Measurements from ENCODE around the gene FAM120C.
A peak's percentile ranks its signal among the peaks of the same experiment; 100 is the strongest.

Gene FAM120C, protein sequence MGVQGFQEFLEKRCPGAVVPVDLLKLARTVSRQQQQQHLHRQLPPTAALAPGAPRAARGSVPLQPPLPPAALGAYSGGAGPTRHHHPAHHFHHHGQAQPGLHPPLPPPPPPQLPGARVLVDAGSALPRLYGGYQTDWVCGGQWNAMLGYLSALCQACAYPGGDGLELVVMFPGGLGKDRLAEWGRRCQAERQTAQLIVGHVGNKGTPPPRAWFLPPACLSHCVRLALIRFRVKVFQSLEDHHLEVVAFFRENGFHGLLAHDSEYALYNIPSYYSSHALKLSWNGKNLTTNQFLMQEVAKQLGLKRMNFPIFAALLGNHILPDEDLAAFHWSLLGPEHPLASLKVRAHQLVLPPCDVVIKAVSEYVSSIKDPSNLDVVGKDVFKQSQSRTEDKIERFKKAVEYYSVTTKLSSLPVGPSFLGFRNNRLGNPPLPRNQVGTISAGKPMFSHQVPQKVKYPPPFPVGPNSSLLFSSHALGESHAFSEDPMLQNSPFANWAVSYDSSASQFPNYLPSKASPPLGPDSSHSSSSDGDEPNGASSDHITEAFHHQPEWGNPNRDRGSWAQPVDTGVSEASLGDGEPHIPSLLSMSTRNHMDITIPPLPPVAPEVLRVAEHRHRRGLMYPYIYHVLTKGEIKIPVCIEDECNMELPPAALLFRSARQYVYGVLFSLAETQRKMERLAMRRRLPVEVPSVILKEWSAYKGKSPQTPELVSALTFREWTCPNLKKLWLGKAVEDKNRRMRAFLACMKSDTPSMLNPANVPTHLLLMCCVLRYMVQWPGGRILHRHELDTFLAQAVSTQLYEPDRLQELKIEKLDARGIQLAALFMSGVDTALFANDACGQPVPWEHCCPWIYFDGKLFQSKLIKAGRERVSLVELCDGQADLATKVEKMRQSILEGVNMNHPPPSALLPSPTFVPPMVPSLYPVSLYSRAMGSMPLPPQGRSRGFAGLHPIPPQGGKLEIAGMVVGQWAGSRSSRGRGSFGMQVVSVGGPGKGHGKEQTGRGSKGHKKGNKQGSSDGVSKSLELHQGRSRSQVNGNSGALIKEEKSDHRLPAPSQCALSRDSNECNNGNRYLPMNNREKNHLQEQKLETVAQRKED

DNA sequence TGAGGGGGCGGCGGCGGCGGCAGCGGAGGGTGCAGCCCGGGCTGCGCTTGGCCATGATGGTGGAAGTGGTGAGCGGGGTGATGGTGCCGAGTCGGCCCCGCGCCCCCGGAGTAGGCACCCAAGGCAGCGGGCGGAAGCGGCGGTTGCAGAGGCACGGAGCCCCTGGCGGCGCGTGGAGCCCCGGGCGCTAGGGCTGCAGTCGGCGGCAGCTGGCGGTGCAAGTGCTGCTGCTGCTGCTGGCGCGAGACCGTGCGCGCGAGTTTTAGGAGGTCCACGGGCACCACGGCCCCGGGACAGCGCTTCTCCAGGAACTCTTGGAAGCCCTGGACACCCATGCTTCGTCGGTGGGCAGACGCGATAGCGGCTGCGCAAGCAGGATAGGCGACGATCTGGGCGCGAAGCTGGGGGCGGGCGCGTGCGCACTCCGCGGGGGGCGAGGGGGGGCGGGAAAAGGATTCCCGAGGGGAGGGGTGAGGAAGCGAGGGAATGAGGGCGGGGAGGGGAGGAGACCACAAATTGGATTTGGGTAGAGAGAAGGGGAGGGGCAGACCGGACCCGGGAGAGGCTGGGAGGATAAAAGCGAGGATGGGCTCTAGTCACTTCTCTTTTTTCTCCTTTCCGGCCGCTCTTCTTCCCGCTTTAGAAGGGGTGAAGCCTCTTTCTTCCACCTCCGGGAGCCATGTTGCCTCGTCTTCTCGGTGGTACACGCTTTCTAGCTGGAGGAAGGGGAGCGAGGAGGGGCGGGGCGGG, at the start of gene FAM120C:
Gene FAM120C, minus strand, starts transcription at position 391 of the 750 bp plus-strand sequence. Its CDS starts 56 bp downstream, at position 335.
- DNase-seq: peak; percentile 66

DNA sequence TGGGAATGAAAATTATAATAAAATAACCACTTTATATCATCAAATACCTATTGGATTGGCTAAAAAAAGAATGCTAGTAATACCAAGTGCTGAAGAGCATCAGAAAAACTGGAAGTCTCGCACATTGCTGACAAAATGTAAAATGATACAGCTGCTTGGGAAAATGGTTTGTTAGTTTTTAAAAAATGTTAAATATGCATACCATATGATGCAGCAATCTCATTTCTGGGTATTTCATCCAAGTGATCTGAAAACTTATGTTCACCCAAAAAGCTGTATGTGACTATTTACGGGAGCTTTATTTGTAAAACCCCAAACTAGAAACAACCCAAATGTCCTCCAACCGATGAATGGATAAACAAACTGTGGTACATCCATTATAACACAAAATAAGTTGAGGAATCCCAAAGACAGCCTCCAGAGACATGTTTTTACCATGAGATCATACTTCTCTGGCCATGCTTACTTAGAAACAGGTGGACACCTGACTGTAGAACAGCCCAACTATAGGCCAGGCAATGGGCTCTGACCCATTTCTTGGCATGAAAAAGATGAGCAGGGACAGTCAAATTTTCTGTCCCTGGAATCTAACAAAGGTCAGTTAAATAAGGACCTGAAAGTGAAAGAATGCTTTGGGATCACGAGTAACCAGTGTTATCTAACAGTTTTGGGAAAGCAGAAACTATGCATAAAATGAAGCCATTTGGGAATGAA, 47.5 kb upstream of the FAM120C start:
- no peak for DNase-seq

DNA sequence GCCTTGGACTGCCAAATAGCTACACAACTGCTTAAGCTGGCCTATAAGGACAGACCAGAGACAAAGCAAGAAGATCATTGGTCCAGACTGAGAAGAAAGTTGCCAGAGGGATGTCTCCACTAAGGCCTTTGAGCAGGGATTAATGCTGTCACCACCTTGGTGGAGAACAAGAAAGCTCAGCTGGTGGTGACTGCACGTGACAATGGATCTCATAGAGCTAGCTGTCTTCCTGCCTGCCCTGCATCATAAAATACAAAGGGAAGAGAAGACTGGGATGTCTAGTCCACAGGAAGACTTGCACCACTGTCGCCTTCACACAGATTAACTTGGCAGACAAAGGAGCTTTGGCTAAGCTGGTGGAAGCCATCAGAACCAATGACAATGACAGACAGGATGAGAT, 40.5 kb upstream of the FAM120C start:
- no peak for DNase-seq

DNA sequence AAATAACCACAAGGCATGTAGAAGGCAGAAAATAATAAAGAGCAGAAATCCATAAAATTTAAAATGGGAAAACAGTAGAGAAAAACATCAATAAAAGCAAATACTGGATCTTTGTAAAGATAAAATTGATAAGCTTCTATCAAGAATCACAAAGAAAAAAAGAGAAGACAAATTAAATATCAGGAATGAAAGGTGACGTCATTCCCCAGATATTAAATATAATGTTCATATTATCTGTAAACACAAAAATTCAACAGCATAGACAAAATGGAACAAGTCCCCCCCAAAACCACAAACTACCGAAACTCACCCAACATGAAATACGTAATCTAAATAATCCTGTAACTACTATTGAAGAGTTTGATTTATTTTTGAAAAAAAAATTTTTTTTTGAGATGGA, 30.5 kb upstream of the FAM120C start:
- no peak for DNase-seq

DNA sequence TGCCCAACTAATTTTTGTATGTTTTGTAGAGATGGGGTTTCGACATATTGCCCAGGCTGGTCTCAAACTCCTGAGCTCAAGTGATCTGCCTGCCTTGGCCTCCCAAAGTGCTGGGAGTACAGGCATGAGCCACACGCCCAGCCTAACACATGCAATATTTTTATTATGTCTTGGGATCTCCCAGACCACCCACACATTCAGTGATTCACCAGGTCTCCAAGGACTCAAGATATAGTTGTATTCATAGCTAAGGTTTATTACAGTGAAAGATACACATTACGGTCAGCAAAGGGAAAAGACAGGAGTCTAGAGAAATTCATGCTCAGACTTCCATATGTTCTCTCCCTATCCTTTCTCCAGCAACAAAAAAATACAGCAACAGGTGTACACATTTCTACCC, 25.5 kb upstream of the FAM120C start:
- DNase-seq: no peak

DNA sequence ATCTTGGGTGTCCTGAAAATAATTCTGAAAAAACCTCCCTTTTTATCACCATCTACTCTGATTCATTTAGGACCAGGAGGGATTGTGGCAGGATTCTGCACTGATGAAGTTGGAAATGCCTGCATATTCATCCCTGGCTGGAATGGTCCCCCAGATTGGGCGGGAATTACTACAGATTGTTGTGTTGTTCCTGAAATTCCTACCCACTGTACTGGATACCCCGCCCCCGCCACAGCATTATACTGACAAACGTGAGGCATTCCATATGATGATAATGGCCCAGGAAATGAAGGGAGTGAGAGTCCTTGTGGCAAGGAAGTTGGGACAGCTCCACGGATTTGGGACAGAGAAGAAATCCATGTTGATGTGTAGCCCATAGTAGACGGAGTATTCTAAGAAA, 15.2 kb upstream of the FAM120C start:
- no peak for DNase-seq

DNA sequence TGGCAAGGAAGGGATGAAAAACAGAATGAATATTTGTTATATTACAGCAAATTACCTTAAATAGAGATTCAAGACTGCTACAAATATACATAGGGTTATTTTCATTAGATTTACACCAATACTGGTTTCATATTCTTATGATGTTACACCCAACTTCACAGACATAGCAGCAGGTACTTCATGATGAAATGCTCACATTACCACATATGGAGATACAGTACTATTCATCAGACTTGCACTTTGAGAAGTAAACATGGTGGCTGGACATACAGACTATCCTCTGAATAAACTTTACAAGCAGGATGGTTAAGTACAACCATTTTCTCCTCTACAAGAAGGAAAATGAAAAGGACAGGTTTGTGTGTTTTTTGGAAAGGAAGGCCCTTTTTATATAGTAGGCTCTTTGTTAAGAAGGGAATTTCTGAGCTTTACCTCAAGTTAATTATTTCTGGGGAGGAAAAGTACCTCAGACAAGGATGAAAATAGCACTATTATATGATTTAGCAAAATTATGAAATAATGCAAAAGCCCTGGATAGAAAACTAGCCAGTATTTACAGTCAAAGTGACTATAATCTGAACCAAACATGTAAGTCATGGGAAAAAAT, 12.0 kb upstream of the FAM120C start:
- no peak for DNase-seq

DNA sequence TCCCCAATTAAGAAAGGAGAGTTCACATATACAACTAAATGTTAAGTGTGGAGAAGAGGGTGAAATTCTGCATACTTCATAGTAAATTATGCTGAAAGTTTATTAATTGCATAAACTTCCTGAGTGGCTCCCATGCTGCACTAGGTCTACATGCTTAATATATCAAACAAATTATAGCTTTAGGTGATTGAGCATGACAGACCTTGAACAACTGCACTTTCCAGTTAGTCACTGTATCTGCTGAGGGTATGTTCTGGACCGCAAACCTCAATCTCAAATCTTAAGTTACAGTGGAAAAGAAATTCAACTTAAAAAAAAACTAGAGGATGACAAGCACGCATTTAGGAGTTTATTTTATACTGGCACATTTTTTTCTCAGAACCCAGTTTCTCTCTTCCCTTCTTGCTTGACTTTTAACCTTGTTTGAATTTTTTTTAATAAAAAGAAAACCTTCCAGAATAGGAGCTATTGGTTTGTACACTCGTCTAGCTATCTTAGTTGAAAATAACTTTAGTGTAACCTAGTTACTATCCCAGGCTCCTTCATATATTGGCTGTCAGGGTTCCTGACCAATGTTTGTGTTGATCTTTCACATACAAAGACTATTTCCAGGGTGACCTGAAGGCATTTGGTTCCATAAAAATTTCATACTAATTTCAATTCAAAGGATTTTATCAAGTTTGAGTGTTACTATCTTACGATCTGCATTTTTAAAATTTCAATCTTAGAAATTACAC, 10.2 kb upstream of the FAM120C start:
- DNase-seq: no peak

DNA sequence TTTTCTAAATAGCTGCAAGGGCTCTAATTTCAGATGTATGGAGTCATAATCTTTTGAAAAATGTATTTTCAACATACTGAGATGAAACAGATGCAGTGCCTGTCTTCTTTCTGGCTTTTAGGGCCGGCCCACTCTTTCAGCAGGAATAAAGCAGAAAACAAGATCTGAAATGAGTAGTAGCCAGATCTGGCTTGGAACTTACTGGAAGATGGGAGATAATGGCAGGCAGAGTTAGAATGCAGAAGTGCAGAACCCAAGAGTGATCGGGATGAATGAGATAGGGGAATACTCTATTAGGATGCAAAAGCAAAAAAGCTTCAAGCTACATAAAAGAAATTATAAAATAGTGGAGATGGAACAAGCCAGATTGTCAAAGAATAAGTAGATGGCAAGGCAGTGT, 1.4 kb upstream of the FAM120C start:
- no peak for DNase-seq

DNA sequence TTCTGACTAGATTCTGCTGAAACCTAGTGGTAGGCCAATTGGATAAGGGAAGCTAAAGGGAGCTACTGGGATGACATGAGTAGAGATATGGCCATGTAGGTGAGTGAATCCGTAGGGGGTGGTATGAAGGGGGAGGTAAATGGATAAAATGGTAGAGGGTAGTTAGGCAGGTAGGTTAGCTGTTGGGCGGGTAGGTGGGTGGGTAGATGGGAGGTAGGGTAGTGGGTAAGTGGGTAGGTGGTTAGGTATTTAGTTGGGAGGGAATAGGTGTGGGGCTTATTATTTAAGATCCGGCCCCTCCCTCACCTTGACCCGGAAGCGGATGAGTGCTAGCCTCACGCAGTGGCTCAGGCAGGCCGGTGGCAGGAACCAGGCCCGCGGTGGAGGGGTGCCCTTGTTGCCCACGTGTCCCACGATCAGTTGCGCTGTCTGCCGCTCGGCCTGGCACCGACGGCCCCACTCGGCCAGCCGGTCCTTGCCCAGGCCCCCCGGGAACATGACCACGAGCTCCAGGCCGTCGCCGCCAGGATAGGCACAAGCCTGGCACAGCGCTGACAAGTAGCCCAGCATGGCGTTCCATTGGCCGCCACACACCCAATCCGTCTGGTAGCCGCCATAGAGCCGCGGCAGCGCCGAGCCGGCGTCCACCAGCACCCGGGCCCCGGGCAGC, 725 bp downstream of the FAM120C start:
- peak; percentile 67 for DNase-seq

DNA sequence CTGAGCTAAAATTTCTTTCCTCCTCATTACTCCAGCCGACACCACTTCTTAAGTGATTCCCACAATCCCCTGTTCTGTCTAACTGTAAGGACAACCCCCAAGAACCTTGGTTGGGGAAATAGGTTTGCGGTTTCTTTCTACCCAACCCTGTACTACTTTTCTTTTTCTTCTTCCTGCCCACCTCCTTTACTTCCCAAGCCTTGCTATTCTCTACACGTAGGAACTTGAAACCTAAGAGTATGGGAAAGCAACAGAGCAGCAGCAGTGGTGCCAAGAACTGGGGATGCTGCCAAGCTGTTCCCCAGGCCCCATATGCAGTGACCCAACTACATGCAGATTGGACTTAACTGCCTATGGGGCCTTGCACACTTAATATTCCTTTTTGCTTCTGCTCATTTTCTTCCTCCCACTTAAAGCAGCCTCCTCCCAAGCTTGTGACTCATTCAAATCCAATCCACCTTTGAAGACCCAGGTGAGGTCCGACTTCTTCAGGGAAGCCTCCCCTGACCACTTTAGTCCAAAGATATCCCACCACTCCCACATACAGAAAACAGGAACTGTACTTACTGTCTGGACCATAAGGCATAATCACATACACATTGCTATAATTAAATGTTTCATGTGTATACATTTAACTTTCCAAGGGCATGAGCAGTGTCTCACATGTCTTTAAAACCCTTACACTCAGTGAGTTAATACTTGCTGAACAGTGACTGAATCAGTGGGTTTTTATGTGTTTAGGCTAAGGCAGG, 1.7 kb downstream of the FAM120C start:
- DNase-seq: no peak

DNA sequence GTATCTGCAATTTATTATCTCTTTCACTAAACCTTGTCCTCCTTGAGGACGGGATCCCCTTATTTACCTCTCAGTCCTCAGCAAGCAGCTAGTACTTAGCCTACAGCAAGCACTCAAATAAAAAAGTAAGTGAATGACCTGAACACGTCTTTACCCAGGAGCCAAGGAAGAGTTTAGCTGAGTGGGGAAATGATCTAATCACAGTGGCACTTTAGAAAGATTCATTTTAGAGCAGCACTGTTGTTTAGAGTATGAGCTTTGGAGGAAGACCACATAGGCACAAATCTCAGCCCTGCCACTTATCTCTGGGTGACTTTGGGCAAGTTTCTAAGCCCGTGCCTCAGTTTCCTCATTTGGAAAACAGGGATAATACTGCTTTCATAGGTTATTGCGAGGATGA, 2.7 kb downstream of the FAM120C start:
- DNase-seq: no peak

DNA sequence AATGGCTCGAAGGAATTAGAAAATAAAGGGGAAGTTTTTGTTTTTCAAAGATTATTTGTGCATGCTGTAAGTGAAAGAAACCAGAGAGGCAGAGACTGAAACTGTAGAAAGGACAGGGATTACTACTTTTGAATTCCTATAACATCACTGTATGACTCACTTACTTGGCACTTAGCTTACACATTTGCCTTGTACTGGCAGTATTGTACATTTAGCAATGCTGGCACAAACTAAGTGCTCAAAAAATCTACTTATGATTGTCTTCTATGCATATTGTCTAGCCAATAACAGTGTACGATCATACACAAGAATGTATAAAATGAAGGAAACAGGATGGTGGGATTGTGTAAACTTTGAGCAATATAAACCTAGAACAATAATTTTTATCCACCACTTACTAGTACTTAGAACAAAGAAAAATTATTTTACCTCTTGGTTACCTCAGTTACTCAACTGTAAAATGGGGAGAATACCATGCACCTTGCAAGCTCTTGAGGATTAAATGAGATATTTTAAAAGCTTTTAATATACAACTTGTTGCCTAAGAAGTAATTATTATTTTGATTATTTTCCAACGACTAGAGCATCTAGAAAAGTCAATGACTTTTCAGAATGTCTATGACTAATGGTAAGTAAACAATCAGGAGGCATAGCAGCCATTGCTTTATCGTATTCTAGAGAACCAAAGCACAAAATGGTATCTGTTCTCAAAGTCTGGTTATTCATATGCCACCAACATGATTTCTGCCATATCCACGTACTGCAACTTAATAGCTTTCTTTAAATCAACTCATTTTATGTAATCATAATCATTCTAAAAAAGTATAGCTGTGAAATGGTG, 4.7 kb downstream of the FAM120C start:
- no peak for DNase-seq

DNA sequence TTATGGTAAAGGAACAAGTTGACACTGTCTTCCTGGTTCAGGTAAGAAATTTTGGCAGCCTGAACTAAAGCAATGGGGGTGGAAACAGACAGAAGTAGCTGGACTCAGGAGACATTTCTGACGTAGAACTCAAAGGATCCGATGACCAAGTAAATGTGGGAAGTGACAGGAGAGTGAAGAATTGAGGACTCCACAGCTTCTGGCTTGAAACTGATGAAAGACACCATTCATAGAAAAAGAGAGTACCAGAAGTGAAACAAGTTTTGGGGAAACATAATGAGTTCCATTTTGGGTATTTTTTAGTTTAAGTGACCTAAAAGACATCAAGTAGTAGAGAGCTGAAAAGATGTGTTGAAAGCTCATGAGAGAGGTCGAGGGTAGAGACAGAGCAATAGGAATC, 5.7 kb downstream of the FAM120C start:
- no peak for DNase-seq

DNA sequence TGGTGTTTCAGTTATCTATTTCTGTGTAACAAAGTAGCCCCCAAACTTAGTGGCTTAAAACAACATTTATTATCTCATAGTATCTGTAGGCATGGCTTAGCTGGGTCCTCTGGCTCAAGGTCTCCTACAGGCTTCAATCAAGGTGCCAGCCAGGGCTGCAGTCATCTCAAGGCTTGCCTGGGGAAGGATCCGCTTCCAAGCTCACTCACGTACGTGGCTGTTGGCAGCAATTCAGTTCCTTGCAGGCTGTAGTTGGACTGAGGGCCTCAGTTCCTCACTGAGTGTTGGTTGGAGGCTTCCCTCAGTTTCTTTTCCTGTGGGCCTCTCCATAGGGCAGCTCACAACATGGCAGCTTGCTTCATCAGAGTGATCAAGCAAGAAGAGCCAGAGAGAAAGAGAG, 9.3 kb downstream of the FAM120C start:
- DNase-seq: no peak

DNA sequence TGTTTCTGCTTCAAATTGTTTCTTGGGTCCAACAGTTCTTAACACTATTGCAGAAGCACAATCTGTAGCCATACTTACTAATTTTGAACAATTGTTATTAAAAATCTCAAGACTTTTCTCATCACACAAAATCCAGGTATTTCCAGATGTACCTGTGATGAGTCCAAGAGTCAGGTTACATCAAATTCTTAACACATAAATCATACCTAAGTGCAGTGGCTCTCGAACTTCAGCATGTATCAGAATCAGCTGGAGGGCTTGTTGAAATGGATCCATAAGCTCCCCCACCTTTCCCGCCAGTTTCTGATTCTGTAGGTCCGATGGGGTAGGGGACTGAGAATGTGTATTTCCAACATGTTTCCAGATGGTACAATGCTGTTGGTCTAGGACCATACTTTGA, 10.6 kb downstream of the FAM120C start:
- no peak for DNase-seq

DNA sequence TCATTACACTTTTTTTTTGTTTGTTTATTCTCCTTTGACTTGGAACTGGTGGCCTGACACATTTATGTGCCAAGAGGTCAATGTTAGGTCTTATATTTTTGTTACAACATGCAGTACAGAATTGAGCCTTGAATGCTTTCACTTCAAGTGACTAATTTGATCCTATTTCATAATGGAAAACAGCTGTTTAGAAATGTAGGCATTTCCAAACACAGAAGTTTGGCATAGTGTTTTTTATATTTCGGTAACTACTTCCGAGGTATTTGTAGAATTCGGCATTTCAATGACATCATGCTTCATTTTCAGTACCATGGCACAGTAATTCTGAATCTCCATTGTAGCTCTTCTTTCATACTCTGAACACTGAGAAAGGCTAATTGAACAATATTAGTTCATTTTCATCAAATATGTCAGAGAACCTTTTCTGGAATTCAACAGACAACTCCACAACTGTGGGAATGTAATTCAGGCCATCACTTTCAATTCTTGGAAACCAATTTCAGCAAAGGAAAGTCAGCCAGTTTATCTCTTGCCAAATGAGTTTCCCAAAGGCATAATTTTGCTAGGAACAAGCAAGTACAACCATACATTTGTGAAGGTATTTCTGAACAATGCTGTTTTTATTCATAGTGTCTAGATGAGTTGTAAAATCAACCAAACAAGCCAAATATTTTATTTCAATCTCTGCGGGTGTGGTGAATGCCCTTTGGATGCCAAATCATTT, 11.4 kb downstream of the FAM120C start:
- DNase-seq: no peak

DNA sequence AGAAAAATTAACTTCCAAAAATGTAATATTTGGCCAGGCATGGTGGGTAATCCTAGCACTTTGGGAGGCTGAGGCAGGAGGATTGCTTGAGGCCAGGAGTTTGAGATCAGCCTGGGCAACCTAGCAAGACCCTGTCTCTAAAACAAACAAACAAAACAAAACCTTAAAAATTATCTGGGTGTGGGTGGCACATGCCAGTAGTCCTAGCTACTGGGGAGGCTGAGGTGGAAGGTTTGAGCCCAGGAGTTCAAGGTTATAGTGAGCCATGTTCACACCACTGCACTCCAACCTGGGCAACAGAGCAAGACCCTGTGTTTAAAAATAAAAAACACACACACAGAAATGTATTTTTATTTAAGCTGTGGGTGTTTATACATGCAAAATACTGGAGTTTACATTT, 12.0 kb downstream of the FAM120C start:
- DNase-seq: no peak
